Measurements from ENCODE around the gene FGFR2.

Gene FGFR2

GRCh38 chr10:121598263-121599249 is at the start of gene FGFR2:
Gene FGFR2, minus strand, starts transcription at chr10:121598444. Its CDS starts 4,627 bp downstream, at chr10:121593817.
- DNase-seq: peak; percentile 22
- peaks cover 26% of the 10 kb centered on the region for H3K27me3 ChIP-seq (replicated peaks)

GRCh38 chr10:121647401-121647800 is 49.2 kb upstream of the FGFR2 start:
- in situ Hi-C loops (cut with HindIII; ENCODE audit: low pct_ligation_motif_present, low sequenced_read_pairs): no loop called here
- Histone ChIP-seq H3K27me3 (replicated peaks) (no peaks in the 10 kb centered on the region), H3K27ac (no peak overlapping the region), H3K4me3 (ENCODE audit: low read depth, low read length) (no peak overlapping the region), H3K36me3 (replicated peaks) (no peaks in the 10 kb centered on the region)
- no peak for TF ChIP-seq CTCF (IDR thresholded peaks at IDR 0.05; ENCODE audit: low read depth, low read length, missing control alignments)
- DNase-seq: no peak

More at GRCh38 chr10:121598263-121599249, at the start of gene FGFR2:
- TF ChIP-seq CTCF (IDR thresholded peaks at IDR 0.05; ENCODE audit: low read depth, low read length, missing control alignments): no peak
- in situ Hi-C loops (cut with HindIII; ENCODE audit: low pct_ligation_motif_present, low sequenced_read_pairs): no loop called here
- H3K4me3 ChIP-seq (ENCODE audit: low read depth, low read length): peak within 1 kb of the TSS; percentile 20
- no peaks in the 10 kb centered on the region for H3K36me3 ChIP-seq (replicated peaks)
- H3K27ac ChIP-seq: no peak within 1 kb of the TSS

GRCh38 chr10:121645696-121646095 is 47.5 kb upstream of the FGFR2 start:
- no peak for DNase-seq
- H3K4me3 ChIP-seq (ENCODE audit: low read depth, low read length): no peak overlapping the region
- H3K27ac ChIP-seq: no peak overlapping the region
- in situ Hi-C loops (cut with HindIII; ENCODE audit: low pct_ligation_motif_present, low sequenced_read_pairs): no loop called here
- H3K27me3 ChIP-seq (replicated peaks): no peaks in the 10 kb centered on the region
- no peak for TF ChIP-seq CTCF (IDR thresholded peaks at IDR 0.05; ENCODE audit: low read depth, low read length, missing control alignments)
- no peaks in the 10 kb centered on the region for H3K36me3 ChIP-seq (replicated peaks)

- no peak for TF ChIP-seq CTCF (IDR thresholded peaks at IDR 0.05; ENCODE audit: low read depth, low read length, missing control alignments)
- H3K36me3 ChIP-seq (replicated peaks): no peaks in the 10 kb centered on the region
- no peak overlapping the region for H3K27ac ChIP-seq
- H3K4me3 ChIP-seq (ENCODE audit: low read depth, low read length): no peak overlapping the region
- DNase-seq: no peak
- in situ Hi-C loops (cut with HindIII; ENCODE audit: low pct_ligation_motif_present, low sequenced_read_pairs): no loop called here
- no peaks in the 10 kb centered on the region for H3K27me3 ChIP-seq (replicated peaks)
Measured at GRCh38 chr10:121644501-121644900, 46.3 kb upstream of the FGFR2 start.

- in situ Hi-C loops (cut with HindIII; ENCODE audit: low pct_ligation_motif_present, low sequenced_read_pairs): no loop called here
Measured at GRCh38 chr10:121640266-121640665, 42.0 kb upstream of the FGFR2 start.

More at GRCh38 chr10:121640266-121640665, 42.0 kb upstream of the FGFR2 start:
- Histone ChIP-seq H3K4me3 (ENCODE audit: low read depth, low read length) (no peak overlapping the region), H3K27me3 (replicated peaks) (no peaks in the 10 kb centered on the region), H3K36me3 (replicated peaks) (no peaks in the 10 kb centered on the region), H3K27ac (no peak overlapping the region)
- DNase-seq: no peak
- TF ChIP-seq CTCF (IDR thresholded peaks at IDR 0.05; ENCODE audit: low read depth, low read length, missing control alignments): no peak
